WTC11 (cell line): Measurements from ENCODE around the gene AP1G1. TPM values are rescaled to one million over a fixed set of nuclear protein-coding genes. Genes with fewer than 3 reads are reported as not detected.

Experiments
- ATF2 ChIP-seq: sonication (generic); formaldehyde crosslinking; IDR thresholded peaks from 2 replicates; pipeline ENCODE4 v1.8.1; 2022; ENCODE audit warnings: low read depth, missing genetic modification reagents, borderline replicate concordance
- CDX4 ChIP-seq: fragments of 250-450 bp; sonication (Bioruptor Pico); IDR thresholded peaks from 2 replicates; pipeline ENCODE4 v1.9.0; 2021; ENCODE audit warnings: moderate library complexity, mild to moderate bottlenecking, inconsistent platforms, borderline replicate concordance
- CREM ChIP-seq: sonication (generic); formaldehyde crosslinking; IDR thresholded peaks from 2 replicates; pipeline ENCODE4 v1.8.1; 2022; ENCODE audit warnings: mild to moderate bottlenecking, missing genetic modification reagents, moderate library complexity
- ERG ChIP-seq: fragments of 250-450 bp; sonication (Bioruptor Pico); IDR thresholded peaks from 2 replicates; pipeline ENCODE4 v1.8.0; 2021; ENCODE audit warnings: mild to moderate bottlenecking
- ESRRA ChIP-seq: sonication (generic); formaldehyde crosslinking; IDR thresholded peaks from 2 replicates; pipeline ENCODE4 v1.8.1; 2022; ENCODE audit warnings: mild to moderate bottlenecking, missing genetic modification reagents, borderline replicate concordance
- GABPB1 ChIP-seq: sonication (generic); formaldehyde crosslinking; IDR thresholded peaks from 2 replicates; pipeline ENCODE4 v1.8.1; 2023; ENCODE audit warnings: mild to moderate bottlenecking, missing genetic modification reagents
- GTF2I ChIP-seq: fragments of 250-450 bp; sonication (Bioruptor Pico); conservative IDR thresholded peaks from 2 replicates; pipeline ENCODE4 v1.4.0; 2021; ENCODE audit warnings: mild to moderate bottlenecking
- HMGXB4 ChIP-seq: sonication (generic); formaldehyde crosslinking; IDR thresholded peaks from 2 replicates; pipeline ENCODE4 v1.8.1; 2023; ENCODE audit warnings: mild to moderate bottlenecking, moderate library complexity, missing genetic modification reagents
- IRF1 ChIP-seq: sonication (generic); formaldehyde crosslinking; IDR thresholded peaks from 2 replicates; pipeline ENCODE4 v1.8.0; 2023; ENCODE audit warnings: missing genetic modification reagents
- JAZF1 ChIP-seq: fragments of 250-450 bp; sonication (Bioruptor Pico); IDR thresholded peaks from 2 replicates; pipeline ENCODE4 v1.9.0; 2021; ENCODE audit warnings: moderate library complexity, mild to moderate bottlenecking, inconsistent platforms
- MYBL2 ChIP-seq: sonication (generic); formaldehyde crosslinking; IDR thresholded peaks from 2 replicates; pipeline ENCODE4 v1.8.1; 2023; ENCODE audit warnings: mild to moderate bottlenecking, moderate library complexity, missing genetic modification reagents
- NFATC4 ChIP-seq: fragments of 250-450 bp; sonication (Bioruptor Pico); IDR thresholded peaks from 2 replicates; pipeline ENCODE4 v1.9.0; 2021; ENCODE audit warnings: mild to moderate bottlenecking
- OVOL2 ChIP-seq: fragments of 250-450 bp; sonication (Bioruptor Pico); IDR thresholded peaks from 2 replicates; pipeline ENCODE4 v1.9.0; 2021; ENCODE audit warnings: mild to moderate bottlenecking, borderline replicate concordance
- RELA ChIP-seq: sonication (generic); formaldehyde crosslinking; IDR thresholded peaks from 2 replicates; pipeline ENCODE4 v1.8.1; 2022; ENCODE audit warnings: missing genetic modification reagents, mild to moderate bottlenecking, borderline replicate concordance
- SP1 ChIP-seq: sonication (generic); formaldehyde crosslinking; conservative IDR thresholded peaks from 2 replicates; pipeline ENCODE4 v1.8.1; 2022; ENCODE audit warnings: missing genetic modification reagents
- TP53 ChIP-seq: sonication (generic); formaldehyde crosslinking; IDR thresholded peaks from 2 replicates; pipeline ENCODE4 v1.8.1; 2023; ENCODE audit warnings: mild to moderate bottlenecking, missing genetic modification reagents
- ZBTB21 ChIP-seq: sonication (generic); formaldehyde crosslinking; IDR thresholded peaks from 2 replicates; pipeline ENCODE4 v1.8.1; 2023; ENCODE audit warnings: mild to moderate bottlenecking, missing genetic modification reagents, borderline replicate concordance
- ZMAT4 ChIP-seq: fragments of 250-450 bp; sonication (Bioruptor Pico); IDR thresholded peaks from 2 replicates; pipeline ENCODE4 v1.9.0; 2021; ENCODE audit warnings: mild to moderate bottlenecking
- ZNF138 ChIP-seq: sonication (generic); formaldehyde crosslinking; conservative IDR thresholded peaks from 2 replicates; pipeline ENCODE4 v1.8.1; 2022; ENCODE audit warnings: mild to moderate bottlenecking, moderate library complexity, missing genetic modification reagents
- ZNF396 ChIP-seq: fragments of 250-450 bp; sonication (Bioruptor Pico); IDR thresholded peaks from 2 replicates; pipeline ENCODE4 v1.8.0; 2021; ENCODE audit warnings: mild to moderate bottlenecking, moderate library complexity, borderline replicate concordance
- ZNF416 ChIP-seq: fragments of 250-450 bp; sonication (Bioruptor Pico); IDR thresholded peaks from 2 replicates; pipeline ENCODE4 v1.9.0; 2021; ENCODE audit warnings: mild to moderate bottlenecking, inconsistent platforms
- ZNF512 ChIP-seq: sonication (generic); formaldehyde crosslinking; IDR thresholded peaks from 2 replicates; pipeline ENCODE4 v1.8.1; 2022; ENCODE audit warnings: missing genetic modification reagents, borderline replicate concordance
- ZNF671 ChIP-seq: fragments of 250-450 bp; sonication (Bioruptor Pico); IDR thresholded peaks from 2 replicates; pipeline ENCODE4 v1.8.0; 2021; ENCODE audit warnings: mild to moderate bottlenecking
- total RNA-seq: library from RNA; stranded (reverse); gene quantifications from 3 replicates; pipeline ENCODE4 v1.2.3, GENCODE V29; 2021
- TF ChIP-seq, protein P1 (sequence below): sonication (generic); formaldehyde crosslinking; conservative IDR thresholded peaks from 2 replicates; pipeline ENCODE4 v1.8.1; 2022; ENCODE audit warnings: mild to moderate bottlenecking, missing genetic modification reagents
- TF ChIP-seq, protein P2 (sequence below): sonication (generic); formaldehyde crosslinking; IDR thresholded peaks from 2 replicates; pipeline ENCODE4 v1.8.1; 2022; ENCODE audit warnings: low read depth, mild to moderate bottlenecking, moderate library complexity, missing genetic modification reagents, borderline replicate concordance
- TF ChIP-seq, protein P3 (sequence below): sonication (generic); formaldehyde crosslinking; IDR thresholded peaks from 2 replicates; pipeline ENCODE4 v1.8.0; 2023; ENCODE audit warnings: mild to moderate bottlenecking, missing genetic modification reagents

The AP1G1 gene
- total RNA-seq, 1 experiment from 2014 or later, result 72.4 TPM

DNA sequence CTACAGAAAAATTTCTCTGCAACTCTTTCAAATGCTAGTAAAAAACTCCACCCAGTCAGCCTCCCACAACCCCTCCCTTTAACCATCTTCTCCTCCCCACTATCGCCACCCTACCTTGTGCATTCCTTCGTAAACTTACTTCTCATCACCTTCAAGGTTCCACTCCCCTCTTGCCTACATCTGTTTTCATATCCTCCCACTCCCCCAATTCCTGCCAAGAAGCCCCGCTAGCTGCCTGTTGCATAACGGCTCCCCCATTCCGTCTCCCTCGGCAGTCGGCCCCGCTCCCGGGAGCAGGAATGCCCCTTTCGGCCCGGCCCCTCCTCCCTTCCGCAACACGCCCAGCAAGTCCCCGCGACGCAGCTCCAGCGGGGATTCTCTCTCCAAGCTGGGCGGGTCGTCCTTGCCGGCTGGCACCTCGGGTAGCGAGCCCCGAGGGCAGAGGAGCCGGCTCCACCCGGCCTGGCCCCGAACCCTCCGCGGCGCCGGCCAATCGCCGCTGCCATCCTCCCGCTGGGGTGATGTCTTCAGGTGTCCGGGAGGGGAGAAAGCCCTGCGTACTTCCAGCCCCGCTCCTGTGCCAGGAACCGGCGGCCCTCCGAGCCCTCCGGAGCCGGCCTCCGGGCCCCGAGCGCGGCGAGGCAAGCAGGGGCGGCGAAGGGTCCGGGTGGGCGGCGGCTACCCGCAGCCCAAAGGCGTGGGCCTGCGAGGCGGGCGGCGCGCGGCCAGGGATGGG, 85.7 kb downstream of the AP1G1 start (continued):
- TF ChIP-seq ZNF396 (CRISPR knock-in tag), result no peak
- no peak for TF ChIP-seq JAZF1
- TF ChIP-seq ZNF512 (CRISPR knock-in tag), result no peak
- TF ChIP-seq HMGXB4 (CRISPR knock-in tag), result no peak; the same call in 1 of the 2 replicates
- no peak for TF ChIP-seq ZBTB21
- no peak for TF ChIP-seq NFATC4 (CRISPR knock-in tag)
- TF ChIP-seq, protein P1, sequence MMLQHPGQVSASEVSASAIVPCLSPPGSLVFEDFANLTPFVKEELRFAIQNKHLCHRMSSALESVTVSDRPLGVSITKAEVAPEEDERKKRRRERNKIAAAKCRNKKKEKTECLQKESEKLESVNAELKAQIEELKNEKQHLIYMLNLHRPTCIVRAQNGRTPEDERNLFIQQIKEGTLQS, result no peak
- no peak for TF ChIP-seq GABPB1 (CRISPR knock-in tag)
- TF ChIP-seq ERG (CRISPR knock-in tag), result no peak
- no peak for TF ChIP-seq CREM (CRISPR knock-in tag)
- TF ChIP-seq OVOL2 (CRISPR knock-in tag), result no peak
- TF ChIP-seq MYBL2 (CRISPR knock-in tag), result no peak
- no peak for TF ChIP-seq CDX4 (CRISPR knock-in tag)
- TF ChIP-seq IRF1 (CRISPR knock-in tag), result no peak
- TF ChIP-seq ZNF416 (CRISPR knock-in tag), result no peak
- TF ChIP-seq, protein P2, sequence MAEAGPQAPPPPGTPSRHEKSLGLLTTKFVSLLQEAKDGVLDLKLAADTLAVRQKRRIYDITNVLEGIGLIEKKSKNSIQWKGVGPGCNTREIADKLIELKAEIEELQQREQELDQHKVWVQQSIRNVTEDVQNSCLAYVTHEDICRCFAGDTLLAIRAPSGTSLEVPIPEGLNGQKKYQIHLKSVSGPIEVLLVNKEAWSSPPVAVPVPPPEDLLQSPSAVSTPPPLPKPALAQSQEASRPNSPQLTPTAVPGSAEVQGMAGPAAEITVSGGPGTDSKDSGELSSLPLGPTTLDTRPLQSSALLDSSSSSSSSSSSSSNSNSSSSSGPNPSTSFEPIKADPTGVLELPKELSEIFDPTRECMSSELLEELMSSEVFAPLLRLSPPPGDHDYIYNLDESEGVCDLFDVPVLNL (CRISPR knock-in tag), result no peak
- peak; percentile 28; the same call in 1 of the 2 replicates for TF ChIP-seq SP1 (CRISPR knock-in tag)
- no peak for TF ChIP-seq ATF2 (CRISPR knock-in tag)
- TF ChIP-seq, protein P3, sequence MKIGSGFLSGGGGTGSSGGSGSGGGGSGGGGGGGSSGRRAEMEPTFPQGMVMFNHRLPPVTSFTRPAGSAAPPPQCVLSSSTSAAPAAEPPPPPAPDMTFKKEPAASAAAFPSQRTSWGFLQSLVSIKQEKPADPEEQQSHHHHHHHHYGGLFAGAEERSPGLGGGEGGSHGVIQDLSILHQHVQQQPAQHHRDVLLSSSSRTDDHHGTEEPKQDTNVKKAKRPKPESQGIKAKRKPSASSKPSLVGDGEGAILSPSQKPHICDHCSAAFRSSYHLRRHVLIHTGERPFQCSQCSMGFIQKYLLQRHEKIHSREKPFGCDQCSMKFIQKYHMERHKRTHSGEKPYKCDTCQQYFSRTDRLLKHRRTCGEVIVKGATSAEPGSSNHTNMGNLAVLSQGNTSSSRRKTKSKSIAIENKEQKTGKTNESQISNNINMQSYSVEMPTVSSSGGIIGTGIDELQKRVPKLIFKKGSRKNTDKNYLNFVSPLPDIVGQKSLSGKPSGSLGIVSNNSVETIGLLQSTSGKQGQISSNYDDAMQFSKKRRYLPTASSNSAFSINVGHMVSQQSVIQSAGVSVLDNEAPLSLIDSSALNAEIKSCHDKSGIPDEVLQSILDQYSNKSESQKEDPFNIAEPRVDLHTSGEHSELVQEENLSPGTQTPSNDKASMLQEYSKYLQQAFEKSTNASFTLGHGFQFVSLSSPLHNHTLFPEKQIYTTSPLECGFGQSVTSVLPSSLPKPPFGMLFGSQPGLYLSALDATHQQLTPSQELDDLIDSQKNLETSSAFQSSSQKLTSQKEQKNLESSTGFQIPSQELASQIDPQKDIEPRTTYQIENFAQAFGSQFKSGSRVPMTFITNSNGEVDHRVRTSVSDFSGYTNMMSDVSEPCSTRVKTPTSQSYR (CRISPR knock-in tag), result 0 out of 2 replicates have a peak, but pooled peaks have one; percentile 25
- no peak for TF ChIP-seq RELA (CRISPR knock-in tag)
- TF ChIP-seq ZNF671 (CRISPR knock-in tag), result no peak
- TF ChIP-seq GTF2I (CRISPR knock-in tag), result no peak
- TF ChIP-seq ZNF138, result no peak
- 0 out of 2 replicates have a peak, but pooled peaks have one; percentile 65 for TF ChIP-seq TP53 (CRISPR knock-in tag)
- TF ChIP-seq ZMAT4, result no peak
- TF ChIP-seq ESRRA (CRISPR knock-in tag), result no peak
